Stimulated activated CD8-positive, alpha-beta memory T cell treated with anti-CD3 and anti-CD28 coated beads, Interleukin-7, amount 100 ng/mL, for 4 hours (primary cell): ENCODE results near the gene RAX2.

Experiments
- DNase-seq, 2 donors: peaks; one replicate each; pipeline ENCODE4 v3.0.0-alpha.2; 2020; ENCODE audit warnings: low read depth in 2 of 2

The RAX2 gene

DNA sequence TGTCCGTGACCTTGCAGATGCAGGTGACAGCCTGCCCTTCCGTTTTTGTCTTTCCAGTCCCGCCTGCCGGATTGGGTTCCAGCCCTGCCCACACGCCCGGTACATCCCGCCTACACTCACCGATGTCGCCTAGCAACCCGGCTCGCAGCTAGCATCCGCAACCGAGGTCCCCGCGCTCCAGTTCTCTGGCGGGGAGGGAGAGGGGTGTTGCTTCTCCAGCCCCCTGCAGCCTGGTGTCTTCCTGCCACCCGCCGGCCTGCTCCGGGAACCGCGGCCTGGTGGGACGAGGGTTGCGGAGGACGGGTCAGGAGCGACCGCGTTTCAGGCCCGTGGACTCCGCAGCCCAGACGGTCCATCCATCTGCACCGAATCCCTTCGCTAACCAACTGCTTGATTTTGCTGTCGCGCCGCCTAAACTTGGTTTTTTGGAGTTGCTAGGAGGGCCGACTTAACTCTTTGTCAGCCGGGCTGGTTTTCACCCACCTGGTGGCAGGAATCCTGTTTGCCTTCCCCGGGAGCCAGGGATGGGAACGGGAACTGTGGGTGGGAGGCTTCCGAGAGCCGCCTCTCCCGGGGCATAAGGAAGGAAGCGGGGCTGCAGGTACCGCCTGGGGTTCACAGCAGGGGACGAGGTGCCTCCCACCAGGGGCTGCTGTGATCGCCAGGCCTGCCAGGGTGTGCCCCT is 29.5 kb upstream of the RAX2 start:
- peak; percentile 41 to 70 for DNase-seq

DNA sequence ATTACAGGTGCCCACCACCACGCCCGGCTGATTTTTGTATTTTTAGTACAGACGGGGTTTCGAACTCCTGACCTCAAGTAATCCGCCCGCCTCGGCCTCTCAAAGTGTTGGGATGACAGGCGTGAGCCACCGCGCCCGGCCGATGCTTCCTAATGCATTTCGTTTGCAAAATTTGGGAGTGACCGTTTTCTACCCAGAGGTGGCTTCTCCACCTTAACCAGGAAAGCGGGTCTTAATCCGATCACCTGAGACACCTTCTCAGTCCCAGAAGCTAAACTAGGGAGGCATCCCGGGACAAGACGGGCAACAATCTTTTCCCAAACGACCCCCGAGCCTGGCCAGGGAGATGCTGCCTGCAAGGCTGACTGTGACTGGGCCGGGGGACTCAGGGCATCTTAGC is 29.0 kb upstream of the RAX2 start:
- no peak for DNase-seq

GRCh38 chr19:3798137-3798536 is 26.1 kb upstream of the RAX2 start:
- DNase-seq = no peak

- DNase-seq = no peak
Measured at GRCh38 chr19:3796358-3796757, 24.3 kb upstream of the RAX2 start.

DNA sequence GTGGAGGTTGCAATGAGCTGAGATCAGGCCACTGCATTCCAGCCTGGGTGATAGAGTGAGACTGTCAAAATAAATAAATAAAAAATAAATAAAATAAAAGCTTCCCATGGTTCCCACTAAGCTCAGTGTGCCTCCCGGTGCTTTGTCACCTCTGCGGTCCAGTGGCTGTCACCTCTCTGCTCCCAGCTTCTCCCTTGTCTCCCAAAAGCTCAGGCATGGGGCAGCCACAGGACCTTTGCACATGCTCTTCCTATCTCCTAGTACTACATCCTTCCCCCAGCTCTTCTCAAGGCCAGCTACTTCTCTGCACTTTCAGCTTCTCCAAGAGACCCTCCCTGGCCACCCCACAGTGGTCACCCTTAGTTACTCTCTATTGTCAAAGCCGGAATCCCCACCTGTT is 21.8 kb upstream of the RAX2 start:
- DNase-seq = no peak

DNA sequence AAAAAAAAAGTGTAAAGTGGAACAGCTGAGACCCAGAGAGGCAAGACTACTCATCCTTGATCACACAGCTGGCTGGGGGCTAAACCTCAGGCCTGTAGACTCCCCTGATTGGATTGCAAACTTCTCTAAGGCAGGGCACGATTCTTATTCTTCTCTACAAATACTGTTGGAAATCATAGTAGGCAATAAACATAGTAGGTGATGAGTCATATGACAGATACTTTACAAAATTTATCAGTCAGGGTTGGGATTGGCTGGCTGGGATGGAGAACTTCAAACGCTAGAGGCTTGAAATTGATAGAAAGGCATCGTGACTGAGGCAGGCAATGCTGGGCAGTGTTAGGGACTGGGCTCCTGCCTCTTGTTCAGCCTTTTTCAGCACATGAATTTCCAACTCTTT is 20.1 kb upstream of the RAX2 start:
- no peak for DNase-seq

GRCh38 chr19:3790941-3791340 is 18.9 kb upstream of the RAX2 start:
- no peak for DNase-seq

DNA sequence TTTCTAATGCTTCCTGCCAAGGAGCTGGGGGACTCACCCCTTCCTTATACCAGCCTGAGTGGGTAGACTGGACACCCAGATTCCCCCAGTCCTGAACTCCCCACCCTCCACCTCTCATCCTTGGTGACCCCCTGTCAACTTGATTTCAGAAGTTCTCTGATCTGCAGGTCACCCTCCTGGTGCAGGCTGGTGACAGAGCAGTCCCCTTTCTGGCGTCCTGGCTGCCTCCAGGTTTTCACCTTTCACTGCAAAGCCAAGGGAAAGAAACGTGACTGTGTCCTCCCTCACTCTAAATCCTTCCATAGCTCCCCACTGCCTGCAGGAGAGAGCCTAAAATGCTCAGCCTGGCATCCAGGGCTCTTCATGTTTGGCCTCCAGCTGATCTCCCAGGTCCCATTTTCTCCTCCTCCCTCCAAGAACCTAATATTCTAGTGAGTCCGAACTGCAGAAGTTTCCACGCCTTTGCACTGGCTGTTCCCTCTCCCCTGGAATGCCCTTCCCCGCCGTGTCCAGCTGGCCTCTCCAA is 18.2 kb upstream of the RAX2 start:
- no peak for DNase-seq

- peak; percentile 27 to 41 for DNase-seq
Measured at GRCh38 chr19:3788996-3789778, 17.2 kb upstream of the RAX2 start.

- DNase-seq = peak in 1 of 2 donors; percentile 59
Measured at GRCh38 chr19:3785938-3786824, 14.2 kb upstream of the RAX2 start, which contains the start of gene MATK. Gene MATK (minus strand): TSS chr19:3786381. CDS start chr19:3785135, 1,246 bp downstream.

- DNase-seq = peak; percentile 38 to 68
Measured at GRCh38 chr19:3785451-3785937, 13.5 kb upstream of the RAX2 start.

DNA sequence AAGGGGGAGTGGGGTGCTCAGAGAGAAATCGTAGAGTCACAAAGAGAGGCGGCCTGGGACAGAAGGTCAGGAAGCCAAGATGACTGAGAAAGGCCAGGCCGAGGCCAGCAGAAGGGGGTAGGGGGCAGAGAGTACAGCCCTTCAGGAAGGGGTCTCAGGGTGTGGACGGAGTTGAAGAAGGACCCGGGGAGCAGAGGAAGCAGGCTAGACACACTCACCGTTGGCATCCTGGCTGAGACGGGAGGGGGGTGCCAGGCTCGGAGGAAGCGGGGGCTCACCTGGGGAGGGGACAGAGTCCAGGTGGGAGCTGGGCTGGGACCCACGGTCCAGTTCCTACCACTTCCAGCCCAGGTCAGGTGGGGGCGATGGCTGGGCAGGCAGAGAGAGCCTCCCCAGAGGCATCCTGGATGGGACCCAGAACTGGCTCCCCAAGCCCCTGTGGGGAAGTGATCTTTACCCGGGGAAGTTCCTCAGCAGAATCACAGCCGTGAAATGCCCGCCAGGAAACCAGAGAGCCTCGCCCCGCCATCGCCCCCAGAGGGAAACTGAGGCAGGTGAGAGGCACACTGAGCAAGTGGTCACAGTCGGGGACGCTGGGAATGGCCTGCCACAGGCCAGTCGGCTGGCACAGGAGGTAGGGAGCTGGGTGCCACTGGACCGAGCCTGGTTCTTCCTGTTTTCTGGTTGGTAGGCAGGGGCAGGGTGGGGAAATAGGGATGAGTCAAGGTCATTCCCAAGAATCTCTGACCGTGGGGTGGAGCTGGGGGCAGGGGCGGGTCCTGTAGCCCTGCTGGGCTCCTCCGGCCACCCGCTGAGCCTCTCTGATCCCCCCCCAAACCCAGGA is 12.8 kb upstream of the RAX2 start:
- no peak for DNase-seq

DNA sequence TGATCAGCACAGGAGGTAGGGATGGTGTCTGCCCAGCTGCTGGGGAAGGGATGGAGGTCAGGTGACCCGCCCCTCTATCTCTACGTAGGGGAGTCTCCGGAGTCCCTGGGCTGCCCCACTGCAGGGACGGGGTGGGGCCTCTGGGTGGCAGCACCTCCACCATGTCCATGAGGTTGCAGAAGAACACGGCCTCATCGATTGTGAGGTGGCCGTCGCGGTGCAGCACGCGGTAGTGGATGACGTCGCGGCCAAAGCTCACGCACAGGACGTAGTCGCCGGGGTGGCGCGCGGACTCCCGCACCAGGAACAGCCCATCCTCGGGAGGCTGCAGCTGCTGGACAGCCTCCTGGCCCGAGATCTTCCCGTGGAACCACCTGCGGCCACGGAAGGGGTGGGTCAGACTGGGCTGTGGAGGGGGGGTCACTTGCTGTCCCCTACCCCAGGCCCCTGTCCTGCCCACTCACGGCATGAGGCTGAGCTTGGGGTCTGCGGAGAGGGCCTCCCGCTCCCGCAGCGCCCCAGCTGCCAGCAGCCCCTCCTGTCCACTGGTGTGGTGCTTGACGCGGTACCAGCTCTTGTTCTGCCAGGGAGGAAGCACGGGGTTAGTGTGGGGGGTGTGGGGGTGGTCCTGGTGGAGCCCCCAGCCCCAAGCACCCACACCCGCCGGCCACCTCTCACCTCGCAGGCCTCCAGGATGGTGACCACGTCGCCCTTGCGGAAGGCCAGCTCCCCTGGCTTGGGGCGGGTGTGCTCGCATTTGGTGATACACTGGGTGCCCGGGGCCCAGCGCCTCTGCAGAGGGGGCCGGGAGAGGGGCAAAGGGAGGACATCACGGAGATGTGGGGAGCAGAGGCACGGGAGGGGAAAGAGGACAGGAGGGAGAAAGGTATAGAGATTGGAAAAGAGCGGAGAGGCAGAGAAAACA is 11.9 kb upstream of the RAX2 start:
- peak in 1 of 2 donors; percentile 39 for DNase-seq

- no peak for DNase-seq
Measured at GRCh38 chr19:3782903-3783302, 10.9 kb upstream of the RAX2 start.

DNA sequence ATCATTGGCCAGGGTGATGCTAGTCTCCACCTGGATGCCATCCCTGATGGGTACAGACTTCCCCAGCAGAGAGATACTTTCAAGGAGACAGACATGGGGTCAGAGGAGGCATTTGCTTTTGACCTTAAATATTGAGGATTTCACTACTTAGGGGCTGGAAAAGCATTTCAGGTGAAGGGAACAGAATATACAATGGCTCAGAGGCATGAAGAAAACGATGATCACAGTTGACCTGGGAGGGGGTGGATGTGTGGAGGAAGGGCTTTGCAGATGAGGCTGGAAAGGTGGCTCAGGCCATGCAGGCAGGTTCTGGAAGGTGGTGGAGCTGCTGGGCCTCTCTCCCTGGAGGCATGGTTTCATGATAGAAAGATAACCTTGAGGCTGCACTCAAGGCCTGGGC is 10.3 kb upstream of the RAX2 start:
- no peak for DNase-seq

DNA sequence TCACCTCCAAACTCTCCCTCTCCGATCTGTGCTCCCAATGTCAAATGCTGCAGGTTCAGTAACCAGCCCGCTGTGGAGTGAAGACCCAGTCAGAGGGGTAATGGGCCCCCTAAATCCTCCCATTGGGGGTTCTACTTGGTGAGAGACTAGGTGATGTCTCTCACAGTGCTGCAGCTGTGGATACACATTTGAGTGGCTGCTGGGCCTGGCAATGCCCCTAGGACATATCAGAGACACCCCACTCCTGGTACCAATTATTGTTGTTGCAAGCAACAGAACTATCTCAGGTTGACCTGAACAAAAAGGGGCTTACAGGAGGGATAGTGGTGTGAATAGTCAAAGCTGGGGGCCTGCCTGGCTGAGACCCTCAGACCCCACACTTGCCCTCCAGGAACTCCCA is 9.6 kb upstream of the RAX2 start:
- no peak for DNase-seq

- no peak for DNase-seq
Measured at GRCh38 chr19:3780786-3781304, 8.8 kb upstream of the RAX2 start.

GRCh38 chr19:3778899-3779723 is 7.1 kb upstream of the RAX2 start:
- no peak for DNase-seq
